K562 (cell line): Measurements from ENCODE around the gene COG2. TPM values are rescaled to one million over a fixed set of nuclear protein-coding genes. Genes with fewer than 3 reads are reported as not detected.
A peak's percentile ranks its signal among the peaks of the same experiment; 100 is the strongest.

ENCODE experiments used
- ATAC-seq: fragments of 200-7000 bp; cut with Tn5 transposase; 3 replicates; pipeline ENCODE4 v1.9.1; 2020; ENCODE audit warnings: moderate library complexity
- BruUV-seq: library from RNA; stranded (reverse); fragments of 400-500 nt; replicated peaks from 2 replicates; lab custom pipeline; 2021; lab: Mats Ljungman, UMichigan
- CTCF ChIA-PET: fragments of 300-600 bp; formaldehyde crosslinking; extraction: SDS; loops from one replicate; lab custom pipeline; 2021; ENCODE audit warnings: low intra/inter-chr PET ratio; lab: Yijun Ruan, JAX
- POLR2A ChIA-PET: fragments of 300-600, 350-650 bp; sonication (Branson Sonifier 250); formaldehyde crosslinking; extraction: SDS; loops from one replicate; lab custom pipeline; 2021; ENCODE audit warnings: antibody characterized with exemption, inconsistent platforms; lab: Yijun Ruan, JAX
- DNase-seq, 4 experiments: peaks; one replicate each; pipeline versions ENCODE4 v3.0.0 to v3.0.0-alpha.2; 2011 to 2018; ENCODE audit warnings: low spot score in 3 of 4, mixed read lengths in 3 of 4; ENCODE audit errors: extremely low read depth in 1 of 4
- FAIRE-seq: peaks from 2 replicates; lab custom pipeline; 2011; peaks lifted over from hg19 to GRCh38; lab: Jason Lieb, UNC
- H2AFZ ChIP-seq: 2 replicates; pipeline ENCODE4 v1.6.0; 2011; ENCODE audit warnings: low read depth, low read length, control low read depth, inconsistent platforms
- H3K27ac ChIP-seq: fragments of 200-600 bp; 3 replicates; pipeline ENCODE4 v1.8.0; 2011; ENCODE audit warnings: low read depth, mild to moderate bottlenecking, control low read depth, inconsistent platforms, low read length, moderate library complexity, mixed read lengths; ENCODE audit errors: extremely low read depth
- H3K27me3 ChIP-seq, 2 experiments: fragments of 300-600 bp in 1 of 2; 2 replicates in 1 of 2; 3 replicates in 1 of 2; pipeline versions ENCODE4 v1.6.0 to v1.8.0; 2011; ENCODE audit warnings: inconsistent platforms in 2 of 2, low read length in 2 of 2, mild to moderate bottlenecking in 1 of 2, mixed read lengths in 1 of 2, moderate library complexity in 1 of 2; ENCODE audit not compliant: control insufficient read depth in 2 of 2, insufficient read depth in 2 of 2
- H3K36me3 ChIP-seq: fragments of 300-600 bp; 3 replicates; pipeline ENCODE4 v1.8.0; 2011; ENCODE audit warnings: mild to moderate bottlenecking, low read length, inconsistent platforms; ENCODE audit not compliant: control insufficient read depth, insufficient read depth
- H3K4me1 ChIP-seq, 2 experiments: fragments of 200-600 bp in 1 of 2; replicated peaks in 1 of 2; 2 replicates in 1 of 2; 3 replicates in 1 of 2; pipeline versions ENCODE4 v1.5.1 to v1.8.0; 2011; ENCODE audit warnings: inconsistent platforms in 2 of 2, low read length in 2 of 2, mild to moderate bottlenecking in 1 of 2, mixed read lengths in 1 of 2, moderate library complexity in 1 of 2; ENCODE audit not compliant: control insufficient read depth in 2 of 2, insufficient read depth in 2 of 2
- H3K4me2 ChIP-seq: 2 replicates; pipeline ENCODE4 v1.6.1; 2011; ENCODE audit warnings: low read length, control low read depth, inconsistent platforms, mixed read lengths; ENCODE audit not compliant: insufficient read depth
- H3K4me3 ChIP-seq: fragments of 200-600 bp; sonication (generic), shearing (Covaris generic); 2 replicates; pipeline ENCODE4 v1.5.1; 2016; ENCODE audit warnings: control low read depth, inconsistent platforms
- H3K79me2 ChIP-seq: fragments of 200-600 bp; 3 replicates; pipeline ENCODE4 v1.8.0; 2011; ENCODE audit warnings: low read length, inconsistent platforms; ENCODE audit not compliant: control insufficient read depth, insufficient read depth
- H3K9ac ChIP-seq, 2 experiments: 2 replicates each; pipeline versions ENCODE4 v1.6.0 to v1.6.1; 2011; ENCODE audit warnings: low read depth in 2 of 2, low read length in 2 of 2, control low read depth in 1 of 2, inconsistent platforms in 1 of 2, mild to moderate bottlenecking in 1 of 2, mixed read lengths in 1 of 2; ENCODE audit not compliant: insufficient read depth in 1 of 2
- H3K9me1 ChIP-seq: one replicate; pipeline ENCODE4 v1.6.0; 2011; ENCODE audit warnings: inconsistent platforms, mild to moderate bottlenecking, low read length, moderate library complexity; ENCODE audit not compliant: control insufficient read depth, insufficient read depth
- H3K9me3 ChIP-seq: replicated peaks from 2 replicates; pipeline ENCODE4 v1.5.1; 2011; ENCODE audit warnings: low read depth, low read length, inconsistent platforms; ENCODE audit not compliant: control insufficient read depth, insufficient read depth
- H4K20me1 ChIP-seq: replicated peaks from 2 replicates; pipeline ENCODE4 v1.6.1; 2011; ENCODE audit warnings: low read length, inconsistent platforms, mixed read lengths; ENCODE audit not compliant: control insufficient read depth, insufficient read depth
- ATF1 ChIP-seq, 2 experiments: fragments of 450-650 bp in 1 of 2; IDR thresholded peaks; 2 replicates each; pipeline ENCODE4 v1.6.1; 2016; ENCODE audit warnings: missing compliant biosample characterization in 1 of 2, missing genetic modification characterization in 1 of 2
- BCOR ChIP-seq: fragments of 450-650 bp; IDR thresholded peaks from 2 replicates; pipeline ENCODE4 v1.6.1; 2016
- BMI1 ChIP-seq: fragments of 150-350 bp; IDR thresholded peaks from 2 replicates; pipeline ENCODE4 v1.6.1; 2014; ENCODE audit warnings: low read length
- CEBPB ChIP-seq: fragments of 450-650 bp; IDR thresholded peaks from 2 replicates; pipeline ENCODE4 v1.6.1; 2016; ENCODE audit warnings: missing genetic modification characterization, missing compliant biosample characterization
- KHSRP ChIP-seq: fragments of 450-650 bp; IDR thresholded peaks from 2 replicates; pipeline ENCODE4 v1.6.1; 2017
- PBX2 ChIP-seq, 2 experiments: IDR thresholded peaks in 1 of 2; conservative IDR thresholded peaks in 1 of 2; 2 replicates each; pipeline ENCODE4 v1.6.1; 2016; ENCODE audit warnings: low read depth in 2 of 2, mild to moderate bottlenecking in 1 of 2, missing compliant biosample characterization in 1 of 2, missing genetic modification characterization in 1 of 2, moderate library complexity in 1 of 2
- PHF21A ChIP-seq: fragments of 450-650 bp; IDR thresholded peaks from 2 replicates; pipeline ENCODE4 v1.6.1; 2017; ENCODE audit warnings: low read depth, borderline replicate concordance
- RBM39 ChIP-seq: fragments of 200-400 bp; formaldehyde crosslinking; optimal IDR thresholded peaks from 2 replicates; pipeline ENCODE3; 2018; ENCODE audit warnings: low read depth, low read length
- SAP30 ChIP-seq: fragments of 200-600 bp; sonication (generic); IDR thresholded peaks from 2 replicates; pipeline ENCODE4 v1.6.1; 2012; ENCODE audit warnings: borderline replicate concordance, low read depth, mild to moderate bottlenecking, moderate library complexity, low read length, control low read depth, inconsistent platforms; ENCODE audit not compliant: insufficient read depth, poor library complexity, severe bottlenecking
- TBL1XR1 ChIP-seq, 2 experiments: IDR thresholded peaks; 2 replicates each; pipeline ENCODE4 v1.6.1; 2012; ENCODE audit warnings: improper control_type of control experiment in 2 of 2, low read length in 2 of 2, mild to moderate bottlenecking in 1 of 2
- TBP ChIP-seq: optimal IDR thresholded peaks from 2 replicates; pipeline ENCODE3; 2011; ENCODE audit warnings: low read depth, low read length, improper control_type of control experiment
- TCF3 ChIP-seq: sonication (generic); formaldehyde crosslinking; IDR thresholded peaks from 2 replicates; pipeline ENCODE4 v1.4.0; 2020; ENCODE audit warnings: mild to moderate bottlenecking, missing genetic modification reagents
- TGIF2 ChIP-seq: sonication (generic); formaldehyde crosslinking; IDR thresholded peaks from 2 replicates; pipeline ENCODE4 v1.8.1; 2022; ENCODE audit warnings: mild to moderate bottlenecking, missing genetic modification reagents, moderate library complexity
- YY1 ChIP-seq, 3 experiments: IDR thresholded peaks; 2 replicates each; pipeline ENCODE4 v1.6.1; 2011; ENCODE audit warnings: low read length in 2 of 3, mild to moderate bottlenecking in 2 of 3, moderate library complexity in 2 of 3, borderline replicate concordance in 1 of 3, control low read depth in 1 of 3, low read depth in 1 of 3; ENCODE audit not compliant: insufficient read depth in 3 of 3, insufficient replicate concordance in 2 of 3, control insufficient read depth in 1 of 3, insufficient read length in 1 of 3; ENCODE audit errors: extremely low read depth in 1 of 3
- ZBTB12 ChIP-seq: fragments of 250-450 bp; sonication (Bioruptor Pico); IDR thresholded peaks from 2 replicates; pipeline ENCODE4 v1.4.0; 2020
- ZFP30 ChIP-seq: fragments of 250-450 bp; sonication (Bioruptor Pico); IDR thresholded peaks from 2 replicates; pipeline ENCODE4 v1.8.0; 2022; ENCODE audit warnings: moderate library complexity, mild to moderate bottlenecking, inconsistent platforms, borderline replicate concordance
- ZFP36 ChIP-seq: fragments of 150-350 bp; IDR thresholded peaks from 2 replicates; pipeline ENCODE4 v1.6.1; 2018; ENCODE audit warnings: low read length, low read depth; ENCODE audit not compliant: partially characterized antibody
- ZNF589 ChIP-seq: fragments of 200-800 bp; sonication (Bioruptor generic); IDR thresholded peaks from 2 replicates; pipeline ENCODE4 v1.6.1; 2016; ENCODE audit warnings: low read depth, missing genetic modification characterization, missing compliant biosample characterization
- ZNF668 ChIP-seq: fragments of 250-450 bp; sonication (Bioruptor Pico); IDR thresholded peaks from 2 replicates; pipeline ENCODE4 v1.8.0; 2022; ENCODE audit warnings: mild to moderate bottlenecking, inconsistent platforms
- WGBS: fragments of 100-300 bp; shearing (Covaris generic); methylation state at CpG from one replicate; pipeline ENCODE4 v1.1.6; 2016; ENCODE audit warnings: low coverage, mixed read lengths; ENCODE audit not compliant: insufficient coverage; ENCODE audit errors: missing lambda C conversion rate; 5-methylcytosine and 5-hydroxymethylcytosine counted together
- in situ Hi-C: fragments of 300-500 bp; cut with MboI; formaldehyde crosslinking; loops from 4 replicates; pipeline ENCODE4 v1.15.0; 2018; ENCODE audit warnings: inconsistent platforms, mixed read lengths
- intact Hi-C: fragments of 100-400 bp; cut with micrococcal nuclease; formaldehyde crosslinking; loops from 2 replicates; pipeline ENCODE4 v1.14.2; 2022
- polyA plus RNA-seq, 8 experiments: library from polyadenylated mRNA; depleted of rRNA in 4 of 8; stranded (reverse) in 5 of 8; unstranded in 3 of 8; fragments of >200 nt; fragmentation: Nextera tagmentation in 2 of 8; fragmentation: Illumina TruSeq in 1 of 8; extraction: Ambion mirVana in 2 of 8; extraction: Trizol in 1 of 8; gene quantifications; 2 replicates each; pipeline versions ENCODE4 v1.2.1 to v1.2.3, GENCODE V29; 2011 to 2014; ENCODE audit warnings: inconsistent platforms in 1 of 8, missing spikeins in 1 of 8
- total RNA-seq, 7 experiments: library from RNA; depleted of rRNA in 6 of 7; stranded (reverse); fragments of >200 nt in 6 of 7; fragmentation: Illumina TruSeq in 2 of 7; extraction: Trizol in 2 of 7; gene quantifications; 2 replicates each; pipeline versions ENCODE4 v1.2.1 to v1.2.3, GENCODE V29; 2011 to 2021; ENCODE audit warnings: low replicate concordance in 1 of 7

COG2 gene
- total and polyA plus RNA-seq, 9 of the 15 experiments (the other 6 are each of a cell fraction or from before 2014, with no cell fraction given) = 22.0 to 51.7 (median 33.3) TPM

- no peak overlapping the region for H3K27ac ChIP-seq
- peak overlapping the region; percentile 43; the same call in 1 of the 2 replicates for H3K4me2 ChIP-seq
- no peak overlapping the region for H3K9ac ChIP-seq
- peak in 1 of 4 experiments; percentile 27 for DNase-seq
- H3K4me3 ChIP-seq = no peak overlapping the region
- ChIA-PET POLR2A (no interaction called here), CTCF (no interaction called here)
- peak overlapping the region; percentile 57 for H2AFZ ChIP-seq
- no peaks in the 10 kb centered on the region for H3K9me1 ChIP-seq
- ATAC-seq = peak; percentile 39
- WGBS = 15% methylated on average over 19 of the region's 19 CpGs
- no TSS peak for BruUV-seq
- peaks cover 15 to 40% of the 10 kb centered on the region in 2 experiments for H3K27me3 ChIP-seq
- H3K9me3 ChIP-seq = no peaks in the 10 kb centered on the region
- no peaks in the 10 kb centered on the region; a peak in 1 of 5 replicates for H3K4me1 ChIP-seq
- intact Hi-C loops (no loop called here), in situ Hi-C loops (no loop called here)
- H4K20me1 ChIP-seq = no peaks in the 10 kb centered on the region
- no peak for FAIRE-seq
- no peaks in the 10 kb centered on the region for H3K36me3 ChIP-seq
- H3K79me2 ChIP-seq = no peaks in the 10 kb centered on the region
- TF ChIP-seq RBM39 (no peak), KHSRP (peak; percentile 81), ZFP30 (CRISPR knock-in tag) (no peak), ZNF668 (CRISPR knock-in tag) (no peak), ATF1 (CRISPR knock-in tag; IDR thresholded peaks at IDR 0.05) (peak; percentile 72), ATF1 (tag; IDR thresholded peaks at IDR 0.05) (peak; percentile 98), ZFP36 (no peak), PHF21A (no peak), YY1 (IDR thresholded peaks at IDR 0.05; ENCODE audit: borderline replicate concordance in 1 of 3, control insufficient read depth in 1 of 3, extremely low read depth in 1 of 3, insufficient read depth in 3 of 3, insufficient read length in 1 of 3, insufficient replicate concordance in 2 of 3, low read depth in 1 of 3, low read length in 2 of 3) (peak in 2 of 3 experiments; percentile 18 to 83), TCF3 (CRISPR knock-in tag) (no peak), PBX2 (CRISPR knock-in tag; IDR thresholded peaks at IDR 0.05; ENCODE audit: low read depth) (no peak), PBX2 (tag; conservative IDR thresholded peaks at IDR 0.05; ENCODE audit: low read depth) (no peak), TBP (no peak), BCOR (no peak), ZNF589 (CRISPR knock-in tag) (no peak), TBL1XR1 (IDR thresholded peaks at IDR 0.05; ENCODE audit: low read length in 2 of 2) (no peak), ZBTB12 (CRISPR knock-in tag) (peak; percentile 25; the same call in 1 of the 2 replicates), CEBPB (no peak), BMI1 (no peak), TGIF2 (CRISPR knock-in tag) (no peak), SAP30 (no peak)
These were observed 18.1 kb upstream of the COG2 start for GRCh38 chr1:230624097-230624713.
